GM19035 (cell line): ENCODE results near the gene PXN.

ENCODE experiments used
- ATAC-seq: cut with Tn5 transposase; IDR thresholded peaks from one replicate; pipeline ENCODE4 v1.9.1; 2021; ENCODE audit not compliant: unreplicated experiment

The PXN gene

DNA sequence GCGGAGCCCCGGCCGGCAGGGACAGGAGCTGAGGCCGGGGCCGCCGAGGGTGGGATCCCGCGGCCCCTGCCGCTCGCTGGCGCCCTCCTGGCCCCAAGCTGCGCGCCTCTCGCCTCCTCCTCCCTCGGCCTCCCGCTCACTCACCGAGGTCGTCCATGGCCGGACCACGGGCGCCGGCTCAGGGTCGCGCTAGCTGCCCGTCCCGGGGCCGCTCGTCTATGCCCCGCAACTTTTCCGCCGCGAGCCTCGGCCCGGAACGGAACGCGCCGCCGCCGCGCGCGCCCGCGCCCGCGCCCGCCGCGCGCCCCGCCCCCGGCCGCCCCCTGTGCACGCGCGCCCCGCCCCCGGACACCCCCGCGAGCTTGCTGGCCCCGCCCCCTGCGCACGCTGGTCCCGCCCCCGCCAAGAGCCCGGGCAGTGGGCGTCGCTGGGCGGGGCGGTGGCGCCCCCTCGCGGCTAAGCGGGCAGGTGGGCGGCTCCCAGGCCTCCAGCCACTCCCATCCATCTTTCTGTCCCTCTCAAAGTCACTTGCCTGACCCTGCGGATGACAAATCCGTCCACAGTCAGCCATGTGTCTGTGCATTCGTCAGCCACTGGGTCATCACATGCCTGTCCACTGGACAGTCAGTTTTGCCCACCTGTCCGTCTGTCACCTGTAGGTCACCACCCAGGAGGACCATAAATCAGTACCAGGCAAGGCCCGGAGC, at the start of gene PXN:
TSS of gene PXN (minus strand) at position 258 of the 707 bp plus-strand sequence. CDS start at position 157, 101 bp downstream.
- ATAC-seq = peak; percentile 69

- no peak for ATAC-seq
Measured at GRCh38 chr12:120314220-120314619, 48.7 kb upstream of the PXN start.

DNA sequence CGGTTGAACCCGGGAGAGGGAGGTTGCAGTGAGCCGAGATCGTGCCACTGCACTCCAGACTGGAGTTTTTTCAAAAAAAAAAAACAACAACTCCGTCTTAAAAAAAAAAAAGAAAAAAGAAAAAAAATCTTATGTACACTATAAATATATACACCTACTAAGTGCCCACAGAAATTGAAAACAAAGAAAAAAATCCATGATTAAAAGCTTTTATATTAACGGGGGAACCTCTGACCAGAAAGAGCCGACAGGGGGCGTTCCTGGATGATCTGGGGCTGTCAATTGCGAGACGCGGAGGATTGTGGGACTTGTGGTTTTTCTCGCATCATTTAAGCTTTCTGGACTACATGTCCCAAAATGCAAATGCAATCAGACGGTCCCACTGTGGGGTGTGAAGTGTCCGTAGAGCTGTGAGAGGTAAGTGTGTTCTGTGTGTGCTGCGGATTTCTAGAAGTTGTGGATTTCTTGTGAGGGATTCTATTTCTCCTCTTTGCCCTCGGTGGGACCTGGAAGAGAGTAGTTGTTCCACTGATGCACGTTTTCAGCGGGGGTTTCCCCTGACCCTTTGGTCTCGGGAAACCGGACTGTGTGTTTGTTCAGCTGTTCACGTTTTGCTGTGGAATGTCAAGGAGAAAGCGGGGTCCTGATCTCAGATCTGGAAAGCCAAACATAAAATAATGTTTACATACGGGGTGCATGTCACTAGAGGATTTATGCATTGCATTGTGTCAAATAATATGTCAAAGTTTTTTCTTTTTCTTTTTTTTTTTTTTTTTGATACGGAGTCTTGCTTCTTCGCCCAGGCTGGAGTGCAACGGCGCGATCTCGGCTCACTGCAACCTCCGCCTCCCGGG, 36.7 kb upstream of the PXN start, which contains the start of gene SIRT4:
TSS of gene SIRT4 (plus strand) at position 360 of the 854 bp plus-strand sequence. CDS start 1,241 bp downstream, outside the sequence.
- peak; percentile 99 for ATAC-seq

- ATAC-seq = peak; percentile 48
Measured at GRCh38 chr12:120292661-120293531, 27.4 kb upstream of the PXN start, which contains the start of gene RNU4-1. TSS of gene RNU4-1 (minus strand) at chr12:120293237.

GRCh38 chr12:120292411-120292660, 26.8 kb upstream of the PXN start:
- peak; percentile 1 for ATAC-seq

- no peak for ATAC-seq
Measured at GRCh38 chr12:120290609-120291305, 25.2 kb upstream of the PXN start.

- ATAC-seq = no peak
Measured at GRCh38 chr12:120287491-120287890, 22.0 kb upstream of the PXN start.

- no peak for ATAC-seq
Measured at GRCh38 chr12:120286768-120287490, 21.4 kb upstream of the PXN start.

GRCh38 chr12:120284381-120284780, 18.9 kb upstream of the PXN start:
- no peak for ATAC-seq

DNA sequence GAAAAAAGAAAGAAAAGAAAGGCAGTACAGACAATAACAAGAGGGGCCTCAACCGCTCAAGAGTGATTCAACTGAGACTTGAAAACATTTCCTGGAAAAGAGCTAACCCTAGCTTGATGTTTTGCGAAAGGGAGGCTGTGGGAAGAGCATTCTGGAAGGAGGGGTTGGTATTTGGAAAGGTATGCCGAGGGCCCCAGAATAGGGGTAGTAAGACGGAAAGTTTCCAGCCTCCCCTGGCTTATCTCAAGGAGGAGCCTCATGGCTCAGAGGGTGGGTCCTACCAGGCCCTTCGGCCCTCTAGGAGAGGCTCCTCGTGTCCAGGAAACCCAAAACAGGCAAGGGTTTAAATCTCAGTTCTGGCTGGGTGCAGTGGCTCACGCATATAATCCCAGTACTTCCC, 17.8 kb upstream of the PXN start:
- no peak for ATAC-seq

DNA sequence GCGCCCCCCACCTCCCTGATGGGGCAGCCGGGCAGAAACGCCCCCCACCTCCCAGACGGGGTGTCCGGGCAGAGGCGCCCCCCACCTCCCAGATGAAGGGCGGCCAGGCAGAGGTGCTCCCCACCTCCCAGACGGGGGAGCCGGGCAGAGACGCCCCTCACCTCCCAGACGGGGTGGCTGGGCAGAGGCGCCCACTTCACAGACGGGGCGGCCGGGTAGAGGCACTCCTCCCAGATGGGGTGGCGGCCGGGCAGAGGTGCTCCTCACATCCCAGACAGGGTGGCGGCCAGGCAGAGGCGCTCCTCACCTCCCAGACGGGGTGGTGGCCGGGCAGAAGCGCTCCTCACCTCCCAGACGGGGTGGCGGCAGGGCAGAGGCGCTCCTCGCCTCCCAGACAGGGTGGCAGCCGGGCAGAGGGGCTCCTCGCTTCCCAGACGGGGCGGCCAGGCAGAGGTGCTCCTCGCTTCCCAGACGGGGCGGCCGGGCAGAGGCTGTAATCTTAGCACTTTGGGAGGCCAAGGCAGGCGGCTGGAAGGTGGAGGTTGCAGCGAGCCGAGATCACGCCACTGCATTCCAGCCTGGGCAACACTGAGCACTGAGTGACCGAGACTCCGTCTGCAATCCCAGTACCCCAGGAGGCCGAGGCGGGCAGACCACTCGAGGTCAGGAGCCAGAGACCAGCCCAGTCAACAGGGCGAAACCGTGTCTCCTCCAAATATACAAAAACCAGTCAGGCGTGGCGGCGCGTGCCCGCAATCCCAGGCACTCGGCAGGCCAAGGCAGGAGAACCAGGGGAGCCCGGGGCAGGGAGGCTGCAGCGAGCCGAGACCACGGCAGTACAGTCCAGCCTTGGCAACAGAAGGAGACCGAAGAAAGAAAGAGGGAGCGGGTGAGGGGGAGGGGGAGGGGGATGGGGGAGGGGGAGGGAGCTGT, 12.9 kb upstream of the PXN start:
- ATAC-seq = no peak

GRCh38 chr12:120276734-120277133, 11.2 kb upstream of the PXN start:
- ATAC-seq = no peak

DNA sequence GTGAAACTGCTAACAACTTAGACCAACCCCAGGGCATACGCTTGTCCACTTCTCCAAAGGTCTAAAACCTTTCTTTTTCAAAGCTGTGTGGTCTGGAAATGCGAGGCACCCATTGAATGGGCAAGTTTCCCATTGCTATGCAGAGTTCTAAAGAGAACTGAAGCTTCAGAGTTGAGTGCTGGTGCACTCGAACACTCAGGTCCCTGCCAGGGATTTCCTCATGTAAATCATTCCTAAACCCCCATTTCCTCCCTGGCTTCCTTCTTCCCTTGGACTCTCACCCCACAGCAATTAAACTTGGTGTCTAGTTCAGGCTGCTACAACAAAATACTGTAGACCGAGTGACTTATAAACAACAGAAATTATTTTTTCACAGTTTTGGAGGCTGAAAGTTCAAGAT, 2.2 kb upstream of the PXN start:
- ATAC-seq = no peak

- no peak for ATAC-seq
Measured at GRCh38 chr12:120266180-120266870, 795 bp upstream of the PXN start.

DNA sequence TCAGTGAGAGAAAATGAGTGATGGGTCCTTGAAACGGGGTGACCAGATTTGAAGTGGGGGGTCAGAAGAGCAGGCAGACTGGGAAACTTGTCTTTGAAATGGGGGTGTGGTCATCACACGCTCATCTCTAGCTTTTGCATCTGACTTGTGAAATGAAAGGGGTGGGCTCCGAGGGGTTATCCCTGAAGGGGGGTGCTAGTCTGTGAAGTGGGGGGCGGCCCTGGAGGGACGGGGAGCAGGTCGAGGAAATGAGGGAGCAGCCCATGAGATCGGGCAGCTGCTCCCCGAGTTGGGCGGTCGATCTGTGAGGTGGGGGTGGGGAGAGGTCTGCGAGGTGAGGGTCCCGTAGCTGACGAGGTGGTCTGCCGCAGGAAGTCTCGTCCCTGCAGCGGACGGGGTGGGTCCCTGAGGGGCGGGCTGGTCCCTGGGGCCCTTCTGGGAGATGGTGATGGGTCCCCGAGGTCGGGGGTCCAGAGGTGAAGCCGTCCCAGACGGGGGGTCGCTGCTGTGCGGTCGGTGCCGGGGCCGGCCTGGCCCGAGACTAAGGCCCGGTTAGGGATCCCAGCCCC, 542 bp downstream of the PXN start:
- ATAC-seq = peak; percentile 35

GRCh38 chr12:120264086-120264903, 1.2 kb downstream of the PXN start:
- ATAC-seq = no peak

- no peak for ATAC-seq
Measured at GRCh38 chr12:120263748-120264085, 1.8 kb downstream of the PXN start.
